Panc1 (cell line): Measurements from ENCODE around the gene CHST12. TPM values are rescaled to one million over a fixed set of nuclear protein-coding genes. Genes with fewer than 3 reads are reported as not detected.

ENCODE experiments used
- ATAC-seq: fragments of 200-7000 bp; cut with Tn5 transposase; 2 replicates; pipeline ENCODE4 v1.9.1; 2020; ENCODE audit warnings: mild to moderate bottlenecking, moderate library complexity
- BruUV-seq: library from RNA; stranded (reverse); fragments of 400-500 nt; replicated peaks from 2 replicates; lab custom pipeline; 2021; lab: Mats Ljungman, UMichigan
- CTCF ChIA-PET: fragments of 300-600 bp; sonication (Branson Sonifier 250); formaldehyde crosslinking; loops from one replicate; lab custom pipeline; 2022; ENCODE audit warnings: antibody characterized with exemption; lab: Charles Lee
- POLR2A ChIA-PET: fragments of 300-600 bp; sonication (Branson Sonifier 250); formaldehyde crosslinking; loops from one replicate; lab custom pipeline; 2022; ENCODE audit warnings: antibody characterized with exemption; lab: Charles Lee
- DNase-seq: peaks from one replicate; pipeline ENCODE4 v3.0.0-alpha.2; 2010; ENCODE audit warnings: low read depth, low spot score
- H3K27ac ChIP-seq: 2 replicates; pipeline ENCODE4 v1.5.1; 2011; ENCODE audit warnings: mild to moderate bottlenecking, low read length, inconsistent platforms
- H3K27me3 ChIP-seq: fragments of 200-500 bp; sonication (Bioruptor generic); 2 replicates; pipeline ENCODE4 v1.6.0; 2014; ENCODE audit warnings: low read length, inconsistent platforms; ENCODE audit not compliant: control insufficient read depth, insufficient read depth
- H3K36me3 ChIP-seq: fragments of 200-500 bp; sonication (Bioruptor generic); 2 replicates; pipeline ENCODE4 v1.5.1; 2014; ENCODE audit warnings: inconsistent platforms, mild to moderate bottlenecking, low read length, moderate library complexity; ENCODE audit not compliant: control insufficient read depth, insufficient read depth
- H3K4me1 ChIP-seq: 2 replicates; pipeline ENCODE4 v1.5.1; 2011; ENCODE audit warnings: inconsistent platforms, mild to moderate bottlenecking, low read length, moderate library complexity; ENCODE audit not compliant: control insufficient read depth, insufficient read depth
- H3K4me3 ChIP-seq, 2 experiments: 2 replicates each; pipeline ENCODE4 v1.5.1; 2011 to 2012; ENCODE audit warnings: low read depth in 2 of 2, low read length in 2 of 2, mild to moderate bottlenecking in 2 of 2, inconsistent platforms in 1 of 2, moderate library complexity in 1 of 2
- H3K9me3 ChIP-seq: fragments of 200-500 bp; sonication (Bioruptor generic); 2 replicates; pipeline ENCODE4 v1.5.1; 2014; ENCODE audit warnings: low read depth, mild to moderate bottlenecking, inconsistent platforms, low read length, moderate library complexity; ENCODE audit not compliant: control insufficient read depth, insufficient read depth
- CTCF ChIP-seq: fragments of 450-650 bp; IDR thresholded peaks from 2 replicates; pipeline ENCODE4 v1.5.1; 2017; ENCODE audit warnings: mild to moderate bottlenecking
- POLR2AphosphoS5 ChIP-seq: IDR thresholded peaks from 2 replicates; pipeline ENCODE4 v1.6.1; 2012; ENCODE audit warnings: mild to moderate bottlenecking, low read depth, low read length, moderate library complexity
- SIN3A ChIP-seq: IDR thresholded peaks from 2 replicates; pipeline ENCODE4 v1.6.1; 2012; ENCODE audit warnings: low read depth, mild to moderate bottlenecking, low read length, moderate library complexity, borderline replicate concordance; ENCODE audit not compliant: insufficient read depth
- TCF7L2 ChIP-seq: IDR thresholded peaks from 2 replicates; pipeline ENCODE4 v1.6.1; 2011; ENCODE audit warnings: mild to moderate bottlenecking, low read depth, low read length, inconsistent platforms
- in situ Hi-C: cut with HindIII; loops from 2 replicates; pipeline ENCODE4 v1.10.0; 2016; ENCODE audit warnings: low sequenced_read_pairs, low pct_unique_long_range_greater_than_20kb
- intact Hi-C: fragments of 100-400 bp; cut with micrococcal nuclease; formaldehyde crosslinking; loops from one replicate; pipeline ENCODE4 v1.10.0; 2022; ENCODE audit not compliant: unreplicated experiment
- total RNA-seq: library from RNA; stranded (reverse); gene quantifications from one replicate; pipeline ENCODE4 v1.2.1, GENCODE V29; 2021; ENCODE audit not compliant: unreplicated experiment
- TF ChIP-seq, protein P1 (sequence below), 2 experiments: IDR thresholded peaks; 2 replicates each; pipeline ENCODE4 v1.6.1; 2011 to 2012; ENCODE audit warnings: low read depth in 2 of 2, control low read depth in 1 of 2, low read length in 1 of 2, mild to moderate bottlenecking in 1 of 2, moderate library complexity in 1 of 2; ENCODE audit not compliant: insufficient read depth in 1 of 2

Gene CHST12
- total RNA-seq, 1 experiment from 2014 or later: 48.3 TPM

GRCh38 chr7:2488272-2488645, 84.8 kb downstream of the CHST12 start:
- DNase-seq (no peak), ATAC-seq (peak; percentile 35; the same call in 1 of the 2 replicates)
- Histone ChIP-seq H3K4me3 (no peak overlapping the region), H3K27me3 (no peaks in the 10 kb centered on the region), H3K27ac (no peak overlapping the region), H3K4me1 (peaks cover 8% of the 10 kb centered on the region), H3K36me3 (no peaks in the 10 kb centered on the region), H3K9me3 (no peaks in the 10 kb centered on the region)
- intact Hi-C loops (no loop called here), in situ Hi-C loops (no loop called here)
- no TSS peak for BruUV-seq
- TF ChIP-seq CTCF (no peak), POLR2AphosphoS5 (no peak), SIN3A (no peak), TCF7L2 (no peak)
- TF ChIP-seq, protein P1, sequence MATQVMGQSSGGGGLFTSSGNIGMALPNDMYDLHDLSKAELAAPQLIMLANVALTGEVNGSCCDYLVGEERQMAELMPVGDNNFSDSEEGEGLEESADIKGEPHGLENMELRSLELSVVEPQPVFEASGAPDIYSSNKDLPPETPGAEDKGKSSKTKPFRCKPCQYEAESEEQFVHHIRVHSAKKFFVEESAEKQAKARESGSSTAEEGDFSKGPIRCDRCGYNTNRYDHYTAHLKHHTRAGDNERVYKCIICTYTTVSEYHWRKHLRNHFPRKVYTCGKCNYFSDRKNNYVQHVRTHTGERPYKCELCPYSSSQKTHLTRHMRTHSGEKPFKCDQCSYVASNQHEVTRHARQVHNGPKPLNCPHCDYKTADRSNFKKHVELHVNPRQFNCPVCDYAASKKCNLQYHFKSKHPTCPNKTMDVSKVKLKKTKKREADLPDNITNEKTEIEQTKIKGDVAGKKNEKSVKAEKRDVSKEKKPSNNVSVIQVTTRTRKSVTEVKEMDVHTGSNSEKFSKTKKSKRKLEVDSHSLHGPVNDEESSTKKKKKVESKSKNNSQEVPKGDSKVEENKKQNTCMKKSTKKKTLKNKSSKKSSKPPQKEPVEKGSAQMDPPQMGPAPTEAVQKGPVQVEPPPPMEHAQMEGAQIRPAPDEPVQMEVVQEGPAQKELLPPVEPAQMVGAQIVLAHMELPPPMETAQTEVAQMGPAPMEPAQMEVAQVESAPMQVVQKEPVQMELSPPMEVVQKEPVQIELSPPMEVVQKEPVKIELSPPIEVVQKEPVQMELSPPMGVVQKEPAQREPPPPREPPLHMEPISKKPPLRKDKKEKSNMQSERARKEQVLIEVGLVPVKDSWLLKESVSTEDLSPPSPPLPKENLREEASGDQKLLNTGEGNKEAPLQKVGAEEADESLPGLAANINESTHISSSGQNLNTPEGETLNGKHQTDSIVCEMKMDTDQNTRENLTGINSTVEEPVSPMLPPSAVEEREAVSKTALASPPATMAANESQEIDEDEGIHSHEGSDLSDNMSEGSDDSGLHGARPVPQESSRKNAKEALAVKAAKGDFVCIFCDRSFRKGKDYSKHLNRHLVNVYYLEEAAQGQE (IDR thresholded peaks at IDR 0.05; ENCODE audit: insufficient read depth in 1 of 2, low read depth in 2 of 2, low read length in 1 of 2): no peak
- ChIA-PET POLR2A (no interaction called here), CTCF (interaction anchor here (0.7 to 1.3 kb wide), 2 partner anchors 20 to 222 kb away, joined by 3 to 4 read pairs; no protein-coding TSS in a partner anchor)

DNA sequence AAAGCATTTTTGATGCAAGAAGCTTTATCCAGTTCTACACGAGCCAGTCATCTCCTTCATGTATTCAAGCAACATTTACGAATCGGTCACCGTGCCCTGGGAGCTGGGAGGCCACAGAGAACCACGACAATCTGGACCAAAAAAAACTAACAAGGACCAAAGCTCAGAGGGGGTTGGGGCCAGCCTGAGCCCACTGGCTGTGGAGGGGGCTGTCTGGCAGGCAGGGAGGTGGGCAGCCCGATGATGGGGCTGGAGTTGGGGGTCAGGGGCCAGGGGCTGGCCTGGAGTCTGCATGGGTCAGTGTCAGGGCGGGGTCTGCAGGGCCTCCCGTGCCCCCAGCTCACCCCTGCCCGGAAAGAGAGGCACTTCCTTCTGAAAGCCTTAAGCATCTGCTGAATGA, 85.3 kb downstream of the CHST12 start:
- 0 out of 2 replicates have a peak, but pooled peaks have one; percentile 16 for ATAC-seq

More for the DNA sequence above, 85.3 kb downstream of the CHST12 start:
- Histone ChIP-seq H3K4me3 (no peak overlapping the region), H3K27me3 (no peaks in the 10 kb centered on the region), H3K4me1 (peaks cover 8% of the 10 kb centered on the region), H3K36me3 (no peaks in the 10 kb centered on the region), H3K27ac (no peak overlapping the region), H3K9me3 (no peaks in the 10 kb centered on the region)
- no peak for DNase-seq
- CTCF ChIA-PET: interaction anchor here (0.7 to 1.3 kb wide), 2 partner anchors 20 to 221 kb away, joined by 3 to 4 read pairs; no protein-coding TSS in a partner anchor
- TF ChIP-seq, protein P1 (IDR thresholded peaks at IDR 0.05; ENCODE audit: insufficient read depth in 1 of 2, low read depth in 2 of 2, low read length in 1 of 2): no peak
- TF ChIP-seq POLR2AphosphoS5: no peak
- no peak for TF ChIP-seq CTCF
- TF ChIP-seq SIN3A: no peak
- no peak for TF ChIP-seq TCF7L2
- in situ Hi-C loops (no loop called here), intact Hi-C loops (no loop called here)
- no TSS peak for BruUV-seq
- POLR2A ChIA-PET: no interaction called here
